Stimulated activated CD8-positive, alpha-beta memory T cell treated with anti-CD3 and anti-CD28 coated beads, Interleukin-12 subunit alpha, Interleukin-12 subunit beta, amount 100 ng/mL, for 24 hours (primary cell): ENCODE results near the gene TNPO2.
"Not testable (repeated sequence)": the region's sequence is repeated elsewhere in the genome, so short reads cannot be mapped to it uniquely, and the experiment has no call there.

Source experiments
- DNase-seq: peaks from one replicate; pipeline ENCODE4 v3.0.0-alpha.2; 2020; ENCODE audit errors: extremely low read depth

TNPO2 gene

GRCh38 chr19:12705654-12706331, 17.9 kb downstream of the TNPO2 start:
- DNase-seq = no peak

DNA sequence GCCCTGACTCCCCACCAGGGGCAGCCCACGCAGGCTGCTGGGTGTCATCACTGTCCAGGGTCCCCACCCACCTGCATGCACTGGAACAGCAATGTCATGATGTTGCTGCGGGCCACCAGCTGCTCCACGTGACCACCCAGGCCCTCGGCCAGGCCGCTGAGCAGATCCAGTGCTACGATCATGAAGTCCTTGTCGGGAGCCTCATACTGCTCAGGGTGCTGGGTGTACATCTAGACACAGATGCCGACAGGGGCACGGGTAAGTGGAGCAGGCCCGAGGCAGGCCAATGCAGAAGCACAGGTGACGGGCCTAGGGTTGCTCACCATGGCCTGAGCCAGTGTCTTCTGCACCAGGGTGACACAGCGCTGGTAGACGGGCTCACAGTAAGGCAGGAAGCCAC, 18.6 kb downstream of the TNPO2 start:
- DNase-seq = no peak

- DNase-seq = no peak
These were observed 20.7 kb downstream of the TNPO2 start for GRCh38 chr19:12703046-12703445.

GRCh38 chr19:12701596-12702282, 22.0 kb downstream of the TNPO2 start:
- no peak for DNase-seq

DNA sequence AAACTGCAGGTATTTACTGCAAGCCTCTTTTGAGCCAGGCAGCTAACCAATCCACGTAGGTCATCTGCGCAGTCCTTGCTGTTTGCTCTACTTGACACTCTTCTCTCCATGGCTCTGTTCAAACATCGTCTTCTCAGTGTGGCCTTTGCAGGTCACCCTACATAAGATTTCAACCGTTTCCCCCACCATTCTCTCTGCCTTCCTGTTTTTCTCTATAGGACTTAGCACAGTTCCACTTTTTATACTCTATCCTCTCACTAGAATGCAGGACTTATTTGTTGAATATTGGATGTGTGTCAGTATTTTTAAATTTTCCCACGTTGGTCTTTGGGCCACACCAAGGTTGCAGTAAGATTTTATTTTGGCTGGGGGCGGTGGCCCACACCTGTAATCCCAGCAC, 25.6 kb downstream of the TNPO2 start:
- no peak for DNase-seq

DNA sequence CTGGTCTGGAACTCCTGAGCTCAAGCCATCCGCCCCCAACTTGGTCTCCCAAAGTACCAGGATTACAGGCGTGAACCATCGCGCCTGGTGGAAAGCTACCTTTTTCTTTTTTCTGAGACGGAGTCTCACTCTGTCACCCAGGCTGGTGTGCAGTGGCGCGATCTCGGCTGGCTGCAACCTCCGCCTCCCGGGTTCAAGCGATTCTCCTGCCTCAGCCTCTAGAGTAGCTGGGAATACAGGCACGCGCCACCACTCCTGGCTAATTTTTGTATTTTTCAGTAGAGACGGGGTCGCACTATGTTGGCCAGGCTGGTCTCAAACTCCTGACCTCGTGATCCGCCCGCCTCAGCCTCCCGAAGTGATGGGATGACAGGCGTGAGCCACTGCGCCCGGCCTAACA, 26.3 kb downstream of the TNPO2 start:
- DNase-seq = not testable (repeated sequence)

GRCh38 chr19:12696366-12697335, 27.1 kb downstream of the TNPO2 start, which contains the start of gene FBXW9:
FBXW9 (minus strand) TSS chr19:12696631; CDS start chr19:12696581, 50 bp downstream.
- DNase-seq = peak; percentile 92

DNA sequence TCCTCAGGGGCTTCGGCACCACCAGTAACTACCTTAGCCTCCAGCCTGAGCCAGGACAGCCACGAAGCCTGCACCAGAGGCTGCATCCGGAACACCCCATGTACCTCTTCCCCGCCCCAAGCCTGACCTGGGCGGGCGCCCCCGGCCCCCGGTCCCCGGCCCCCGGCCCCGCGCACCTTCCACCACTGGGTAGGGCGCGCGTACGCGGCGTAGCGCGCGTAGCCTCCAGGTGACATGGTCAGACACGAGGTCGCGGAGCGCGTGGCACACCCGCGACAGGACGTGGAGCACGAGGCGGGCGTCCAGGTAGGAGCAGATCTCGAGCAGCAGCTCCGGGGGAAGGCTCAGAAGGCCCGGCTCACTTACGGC, 27.8 kb downstream of the TNPO2 start:
- no peak for DNase-seq

DNA sequence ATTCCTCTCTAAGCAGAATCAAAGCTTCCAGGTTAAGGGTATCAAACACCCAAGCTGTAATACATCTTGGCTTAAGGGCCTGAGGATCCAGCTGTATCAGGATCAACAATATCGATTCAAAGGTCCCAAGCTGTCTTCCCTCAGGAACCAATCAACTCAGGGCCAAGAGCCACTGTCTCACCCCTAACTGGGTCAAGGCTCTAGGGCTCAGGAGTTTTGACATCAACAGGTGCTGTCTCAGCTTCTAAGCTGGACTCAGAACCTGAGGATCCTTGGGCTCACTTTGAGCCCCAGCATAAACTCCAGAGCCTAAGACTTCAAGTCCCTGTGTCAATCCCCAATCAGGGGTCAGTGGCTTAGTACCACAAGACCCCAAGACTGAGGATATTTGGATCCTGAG, 28.2 kb downstream of the TNPO2 start:
- no peak for DNase-seq

GRCh38 chr19:12695096-12695495, 28.6 kb downstream of the TNPO2 start:
- DNase-seq = no peak

DNA sequence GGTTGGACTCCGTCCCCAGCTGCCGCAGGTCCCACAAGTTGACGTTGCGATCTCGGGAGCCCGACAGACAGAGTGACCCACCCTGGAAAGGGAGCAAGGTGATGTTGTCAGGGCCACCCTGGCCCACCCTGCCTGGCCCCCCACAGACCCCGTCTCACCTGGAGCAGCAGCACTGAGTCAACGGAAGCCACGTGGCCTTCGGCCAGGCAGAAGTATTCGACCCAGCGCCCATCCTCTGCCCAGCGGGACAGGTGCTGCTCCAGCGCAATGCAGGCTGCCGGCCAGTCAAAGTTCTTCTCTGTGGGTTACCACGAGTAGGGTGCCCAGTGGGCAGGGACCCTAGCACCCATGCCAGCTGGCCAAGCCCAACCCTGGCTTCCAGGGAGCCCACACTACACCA, 29.1 kb downstream of the TNPO2 start:
- no peak for DNase-seq

DNA sequence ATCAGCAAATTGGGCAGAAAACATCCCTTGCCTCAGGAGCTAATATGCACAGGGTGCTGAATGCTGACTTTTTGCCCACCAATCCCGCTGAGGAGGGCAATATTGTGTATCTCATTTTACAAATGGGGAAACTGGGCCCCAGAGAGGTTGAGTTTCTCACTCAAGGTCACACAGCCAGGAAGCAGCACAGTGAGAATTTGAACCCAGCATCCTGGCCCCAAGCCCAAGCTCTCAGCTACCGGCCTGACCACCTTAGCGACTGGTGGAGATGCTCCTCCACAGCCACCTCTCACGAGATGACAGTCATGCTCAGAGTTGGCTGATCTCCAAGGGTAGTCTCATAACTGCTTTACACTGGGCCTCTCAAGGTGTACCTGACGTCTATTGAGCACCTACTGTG, 30.8 kb downstream of the TNPO2 start:
- DNase-seq = no peak

- DNase-seq = no peak
These were observed 34.0 kb downstream of the TNPO2 start for GRCh38 chr19:12689581-12690216.

DNA sequence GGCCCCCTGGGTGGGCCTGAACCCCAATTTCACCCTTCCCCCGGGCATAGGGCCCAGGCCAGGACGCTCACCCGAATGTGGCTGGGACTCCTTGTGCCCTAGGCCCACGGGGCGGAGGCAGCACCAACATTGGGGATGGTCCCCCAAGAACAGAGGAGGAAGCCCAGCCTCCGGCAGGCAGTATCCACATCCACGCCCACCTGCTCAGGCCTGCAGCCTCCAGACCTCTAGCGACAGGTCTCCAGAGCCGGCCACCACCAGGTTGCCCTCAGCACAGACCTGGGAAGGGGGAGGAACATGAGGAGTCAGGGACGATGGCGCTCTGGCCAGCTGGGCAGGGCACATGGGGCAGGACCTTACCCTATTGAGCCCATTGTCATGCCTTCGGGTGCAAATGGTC, 34.7 kb downstream of the TNPO2 start:
- no peak for DNase-seq

GRCh38 chr19:12687496-12688196, 36.1 kb downstream of the TNPO2 start, which contains the start of gene GNG14:
GNG14 (plus strand) TSS chr19:12687998; CDS start chr19:12688049, 51 bp downstream.
- no peak for DNase-seq

GRCh38 chr19:12685831-12686230, 37.9 kb downstream of the TNPO2 start:
- no peak for DNase-seq

GRCh38 chr19:12681074-12681987, 42.4 kb downstream of the TNPO2 start, which contains the start of gene DHPS:
DHPS (minus strand) TSS chr19:12681880; CDS start chr19:12681766, 114 bp downstream.
- DNase-seq = peak; percentile 74

- DNase-seq = no peak
These were observed 43.7 kb downstream of the TNPO2 start for GRCh38 chr19:12680034-12680433.

DNA sequence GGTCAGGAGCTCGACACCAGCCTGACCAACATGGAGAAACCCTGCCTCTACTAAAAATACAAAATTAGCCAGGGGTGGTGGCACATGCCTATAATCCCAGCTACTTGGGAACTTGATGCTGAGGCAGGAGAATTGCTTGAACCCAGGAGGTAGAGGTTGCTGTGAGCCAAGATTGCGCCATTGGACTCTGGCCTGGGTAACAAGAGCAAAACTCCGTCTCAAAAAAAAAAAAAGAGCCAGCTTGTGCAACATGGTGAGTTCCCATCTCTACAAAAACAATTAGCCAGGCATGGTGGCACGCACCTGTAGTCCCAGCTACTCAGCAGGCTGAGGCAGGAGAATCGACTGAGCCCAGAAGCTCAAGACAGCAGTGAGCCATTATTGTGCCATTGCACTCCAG, 45.7 kb downstream of the TNPO2 start:
- DNase-seq = not testable (repeated sequence)

GRCh38 chr19:12676928-12677327, 46.8 kb downstream of the TNPO2 start:
- no peak for DNase-seq
